Hepatocyte (in vitro differentiated cells): ENCODE measurements around the gene CPT1B. TPM values are rescaled to one million over a fixed set of nuclear protein-coding genes. Genes with fewer than 3 reads are reported as not detected.
A peak's percentile ranks its signal among the peaks of the same experiment; 100 is the strongest.

Experiments
- DNase-seq: peaks from one replicate; pipeline ENCODE4 v3.0.0-alpha.2; 2016; ENCODE audit warnings: low spot score
- H2AFZ ChIP-seq: fragments of 200-600 bp; sonication (generic); 2 replicates; pipeline ENCODE4 v1.6.0; 2016; ENCODE audit warnings: antibody characterized with exemption, mild to moderate bottlenecking
- H3K27ac ChIP-seq: fragments of 200-600 bp; sonication (generic); 2 replicates; pipeline ENCODE4 v1.5.1; 2016; ENCODE audit warnings: mild to moderate bottlenecking
- H3K27me3 ChIP-seq: fragments of 200-600 bp; sonication (generic); 2 replicates; pipeline ENCODE4 v1.6.1; 2016
- H3K36me3 ChIP-seq: fragments of 200-600 bp; sonication (generic); replicated peaks from 2 replicates; pipeline ENCODE4 v1.5.1; 2016; ENCODE audit warnings: low read depth; ENCODE audit not compliant: insufficient read depth
- H3K4me1 ChIP-seq: fragments of 200-600 bp; sonication (generic); 2 replicates; pipeline ENCODE4 v1.5.1; 2016; ENCODE audit warnings: mild to moderate bottlenecking, moderate library complexity; ENCODE audit not compliant: insufficient read depth
- H3K4me2 ChIP-seq: fragments of 200-600 bp; sonication (generic); 2 replicates; pipeline ENCODE4 v1.6.0; 2016
- H3K4me3 ChIP-seq: fragments of 200-600 bp; sonication (generic); 2 replicates; pipeline ENCODE4 v1.5.1; 2016; ENCODE audit warnings: mild to moderate bottlenecking
- H3K79me2 ChIP-seq: fragments of 200-600 bp; sonication (generic); 2 replicates; pipeline ENCODE4 v1.6.0; 2017; ENCODE audit warnings: mild to moderate bottlenecking
- H3K9me2 ChIP-seq: fragments of 200-600 bp; sonication (generic); replicated peaks from 2 replicates; pipeline ENCODE4 v1.6.0; 2017; ENCODE audit warnings: mild to moderate bottlenecking; ENCODE audit not compliant: insufficient read depth
- H3K9me3 ChIP-seq: fragments of 200-600 bp; sonication (generic); 2 replicates; pipeline ENCODE4 v1.5.1; 2016; ENCODE audit warnings: low read depth, mild to moderate bottlenecking
- H4K20me1 ChIP-seq: fragments of 200-600 bp; sonication (generic); 2 replicates; pipeline ENCODE4 v1.6.0; 2016; ENCODE audit warnings: mild to moderate bottlenecking; ENCODE audit not compliant: insufficient read depth, poor library complexity, severe bottlenecking
- EZH2 ChIP-seq: fragments of 200-600 bp; sonication (generic); IDR thresholded peaks from 2 replicates; pipeline ENCODE4 v1.6.1; 2016; ENCODE audit warnings: antibody characterized with exemption, mild to moderate bottlenecking, borderline replicate concordance
- EZH2phosphoT487 ChIP-seq: fragments of 200-600 bp; sonication (generic); IDR thresholded peaks from one replicate; pipeline ENCODE4 v1.6.1; 2018; ENCODE audit warnings: antibody characterized with exemption, mild to moderate bottlenecking, low read depth, moderate library complexity; ENCODE audit not compliant: unreplicated experiment, severe bottlenecking
- WGBS: methylation state at CpG from one replicate; pipeline ENCODE4 v1.1.6; 2016; ENCODE audit warnings: low lambda C conversion rate; ENCODE audit errors: missing lambda C conversion rate; 5-methylcytosine and 5-hydroxymethylcytosine counted together
- polyA plus RNA-seq: library from polyadenylated mRNA; unstranded; fragments of >200 nt; fragmentation: Nextera tagmentation; extraction: Ambion mirVana; gene quantifications from 2 replicates; pipeline ENCODE4 v1.2.1, GENCODE V29; 2016
- total RNA-seq: library from RNA; depleted of rRNA; stranded (reverse); fragments of >200 nt; gene quantifications from 2 replicates; pipeline ENCODE4 v1.2.3, GENCODE V29; 2014
- TF ChIP-seq, protein P1 (sequence below): fragments of 200-600 bp; sonication (generic); IDR thresholded peaks from 2 replicates; pipeline ENCODE4 v1.5.1; 2016; ENCODE audit warnings: antibody characterized with exemption, mild to moderate bottlenecking; ENCODE audit not compliant: poor library complexity

CPT1B gene
- total and polyA plus RNA-seq, 2 experiments from 2014 or later = 27.5 to 64.0 TPM

- Histone ChIP-seq H3K4me3 (no peak overlapping the region), H3K9me2 (no peaks in the 10 kb centered on the region), H3K27ac (no peak overlapping the region), H2AFZ (no peak overlapping the region), H3K27me3 (no peaks in the 10 kb centered on the region), H3K9me3 (no peaks in the 10 kb centered on the region), H3K79me2 (peaks cover 37% of the 10 kb centered on the region), H3K4me2 (peak overlapping the region; percentile 94), H3K4me1 (peaks cover 19% of the 10 kb centered on the region), H4K20me1 (peaks cover 13% of the 10 kb centered on the region), H3K36me3 (no peaks in the 10 kb centered on the region)
- WGBS = 97% methylated on average over 16 of the region's 16 CpGs
- TF ChIP-seq, protein P1, sequence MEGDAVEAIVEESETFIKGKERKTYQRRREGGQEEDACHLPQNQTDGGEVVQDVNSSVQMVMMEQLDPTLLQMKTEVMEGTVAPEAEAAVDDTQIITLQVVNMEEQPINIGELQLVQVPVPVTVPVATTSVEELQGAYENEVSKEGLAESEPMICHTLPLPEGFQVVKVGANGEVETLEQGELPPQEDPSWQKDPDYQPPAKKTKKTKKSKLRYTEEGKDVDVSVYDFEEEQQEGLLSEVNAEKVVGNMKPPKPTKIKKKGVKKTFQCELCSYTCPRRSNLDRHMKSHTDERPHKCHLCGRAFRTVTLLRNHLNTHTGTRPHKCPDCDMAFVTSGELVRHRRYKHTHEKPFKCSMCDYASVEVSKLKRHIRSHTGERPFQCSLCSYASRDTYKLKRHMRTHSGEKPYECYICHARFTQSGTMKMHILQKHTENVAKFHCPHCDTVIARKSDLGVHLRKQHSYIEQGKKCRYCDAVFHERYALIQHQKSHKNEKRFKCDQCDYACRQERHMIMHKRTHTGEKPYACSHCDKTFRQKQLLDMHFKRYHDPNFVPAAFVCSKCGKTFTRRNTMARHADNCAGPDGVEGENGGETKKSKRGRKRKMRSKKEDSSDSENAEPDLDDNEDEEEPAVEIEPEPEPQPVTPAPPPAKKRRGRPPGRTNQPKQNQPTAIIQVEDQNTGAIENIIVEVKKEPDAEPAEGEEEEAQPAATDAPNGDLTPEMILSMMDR = no peak
- TF ChIP-seq EZH2phosphoT487 = no peak
- TF ChIP-seq EZH2 = no peak
- DNase-seq = no peak
Measured at GRCh38 chr22:50523458-50523805, 54.8 kb downstream of the CPT1B start.

GRCh38 chr22:50522806-50523438 lies 55.3 kb downstream of the CPT1B start:
- H3K9me2 ChIP-seq = no peaks in the 10 kb centered on the region
- H4K20me1 ChIP-seq = peaks cover 13% of the 10 kb centered on the region
- no peak overlapping the region for H2AFZ ChIP-seq
- no peaks in the 10 kb centered on the region for H3K27me3 ChIP-seq
- no peaks in the 10 kb centered on the region for H3K9me3 ChIP-seq
- H3K36me3 ChIP-seq = no peaks in the 10 kb centered on the region
- TF ChIP-seq EZH2phosphoT487 = no peak
- no peak for TF ChIP-seq EZH2
- TF ChIP-seq, protein P1 = no peak
- WGBS = 92% methylated on average over 15 of the region's 22 CpGs
- peaks cover 19% of the 10 kb centered on the region for H3K4me1 ChIP-seq
- DNase-seq = peak; percentile 6
- H3K79me2 ChIP-seq = peaks cover 37% of the 10 kb centered on the region
- peak overlapping the region; percentile 94 for H3K4me2 ChIP-seq
- no peak overlapping the region for H3K27ac ChIP-seq
- no peak overlapping the region for H3K4me3 ChIP-seq

DNA sequence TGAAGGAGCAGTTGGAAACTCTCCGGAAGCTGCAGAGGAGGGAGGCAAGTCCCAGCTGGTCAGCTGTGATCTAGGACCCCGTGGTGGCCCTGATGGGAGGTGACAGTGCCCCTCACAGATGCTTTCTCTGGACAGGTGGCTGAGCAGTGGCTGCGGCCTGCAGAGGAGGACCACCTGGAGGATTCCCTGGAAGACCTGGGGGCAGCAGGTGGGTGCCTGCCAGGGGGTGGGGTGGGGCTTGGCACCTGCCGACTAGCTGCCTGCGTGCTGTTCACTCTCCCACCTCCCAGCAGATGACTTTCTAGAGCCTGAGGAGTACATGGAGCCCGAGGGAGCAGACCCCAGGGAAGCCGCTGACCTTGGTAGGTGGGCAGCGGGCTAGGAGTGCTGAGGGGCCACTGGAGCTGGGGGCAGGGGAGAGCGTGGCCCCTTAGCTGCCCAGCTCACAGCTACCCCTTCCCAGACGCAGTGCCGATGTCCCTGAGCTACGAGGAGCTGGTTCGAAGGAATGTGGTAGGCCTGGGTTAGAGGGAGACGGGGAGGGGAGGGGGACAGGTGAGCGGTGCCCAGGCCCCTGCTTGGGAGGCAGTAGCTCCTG lies 55.9 kb downstream of the CPT1B start:
- WGBS = 92% methylated on average over 12 of the region's 15 CpGs
- no peaks in the 10 kb centered on the region for H3K27me3 ChIP-seq
- no peak overlapping the region for H3K4me3 ChIP-seq
- H3K9me2 ChIP-seq = no peaks in the 10 kb centered on the region
- peaks cover 13% of the 10 kb centered on the region for H4K20me1 ChIP-seq
- no peaks in the 10 kb centered on the region for H3K9me3 ChIP-seq
- no peaks in the 10 kb centered on the region for H3K36me3 ChIP-seq
- no peak for DNase-seq
- H3K27ac ChIP-seq = no peak overlapping the region
- peaks cover 18% of the 10 kb centered on the region for H3K4me1 ChIP-seq
- TF ChIP-seq, protein P1 = no peak
- TF ChIP-seq EZH2phosphoT487 = no peak
- TF ChIP-seq EZH2 = no peak
- H2AFZ ChIP-seq = no peak overlapping the region
- H3K4me2 ChIP-seq = no peak overlapping the region
- H3K79me2 ChIP-seq = peaks cover 37% of the 10 kb centered on the region
